GM12878 (cell line): Measurements from ENCODE around the gene C1orf185. TPM values are rescaled to one million over a fixed set of nuclear protein-coding genes. Genes with fewer than 3 reads are reported as not detected.

Experiments
- ATAC-seq: fragments of 200-7000 bp; cut with Tn5 transposase; 3 replicates; pipeline ENCODE4 v1.9.1; 2020; ENCODE audit warnings: mild to moderate bottlenecking, moderate library complexity
- BruUV-seq: library from RNA; stranded (reverse); fragments of 400-500 nt; replicated peaks from 2 replicates; lab custom pipeline; 2021; lab: Mats Ljungman, UMichigan
- CTCF ChIA-PET: fragments of 300-600 bp; sonication (Branson Sonifier 250); formaldehyde crosslinking; extraction: SDS; loops from one replicate; lab custom pipeline; 2021; ENCODE audit warnings: inconsistent platforms; lab: Yijun Ruan, JAX
- POLR2A ChIA-PET: fragments of 350-600 bp; formaldehyde crosslinking; extraction: SDS; loops from one replicate; lab custom pipeline; 2021; ENCODE audit warnings: inconsistent platforms; lab: Charles Lee
- RAD21 ChIA-PET: fragments of 300-600 bp; sonication (Branson Sonifier 250); formaldehyde crosslinking; loops from one replicate; lab custom pipeline; 2023; ENCODE audit warnings: antibody characterized with exemption; ENCODE audit not compliant: unreplicated experiment; lab: Charles Lee
- SMC1A ChIA-PET: fragments of 300-600 bp; sonication (Branson Sonifier 250); formaldehyde crosslinking; loops from one replicate; lab custom pipeline; 2023; ENCODE audit not compliant: unreplicated experiment, uncharacterized antibody; lab: Charles Lee
- DNase-seq: peaks from one replicate; pipeline ENCODE4 v3.0.0-alpha.2; 2011; ENCODE audit warnings: low read depth, low spot score
- FAIRE-seq: peaks from 3 replicates; lab custom pipeline; 2011; peaks lifted over from hg19 to GRCh38; lab: Jason Lieb, UNC
- H2AFZ ChIP-seq: 2 replicates; pipeline ENCODE4 v1.6.0; 2011; ENCODE audit warnings: low read depth, low read length, control low read depth; ENCODE audit not compliant: control insufficient read depth
- H3K27ac ChIP-seq: 2 replicates; pipeline ENCODE4 v1.5.1; 2011; ENCODE audit warnings: control low read depth; ENCODE audit not compliant: control insufficient read depth, insufficient read depth
- H3K27me3 ChIP-seq, 2 experiments: replicated peaks in 1 of 2; 2 replicates each; pipeline versions ENCODE4 v1.6.0 to v1.6.1; 2011; ENCODE audit warnings: low read length in 1 of 2; ENCODE audit not compliant: control insufficient read depth in 2 of 2, insufficient read depth in 2 of 2
- H3K36me3 ChIP-seq, 2 experiments: 2 replicates each; pipeline ENCODE4 v1.5.1; 2011; ENCODE audit warnings: low read length in 1 of 2; ENCODE audit not compliant: control insufficient read depth in 2 of 2, insufficient read depth in 2 of 2
- H3K4me1 ChIP-seq: 2 replicates; pipeline ENCODE4 v1.6.1; 2011; ENCODE audit warnings: mild to moderate bottlenecking, low read length, moderate library complexity, mixed read lengths; ENCODE audit not compliant: control insufficient read depth, insufficient read depth
- H3K4me2 ChIP-seq: 2 replicates; pipeline ENCODE4 v1.6.0; 2011; ENCODE audit warnings: control low read depth; ENCODE audit not compliant: control insufficient read depth, insufficient read depth
- H3K4me3 ChIP-seq: fragments of 200-600 bp; sonication (generic); 2 replicates; pipeline ENCODE4 v1.5.1; 2016
- H3K79me2 ChIP-seq: 2 replicates; pipeline ENCODE4 v1.6.0; 2011; ENCODE audit warnings: low read length; ENCODE audit not compliant: control insufficient read depth, insufficient read depth
- H3K9ac ChIP-seq: 2 replicates; pipeline ENCODE4 v1.8.0; 2011; ENCODE audit warnings: low read length, control low read depth, mixed read lengths; ENCODE audit not compliant: control insufficient read depth, insufficient read depth
- H3K9me3 ChIP-seq: replicated peaks from 3 replicates; pipeline ENCODE4 v1.5.1; 2011; ENCODE audit warnings: mild to moderate bottlenecking, low read length; ENCODE audit not compliant: control insufficient read depth, insufficient read depth
- H4K20me1 ChIP-seq: 2 replicates; pipeline ENCODE4 v1.6.0; 2011; ENCODE audit not compliant: control insufficient read depth, insufficient read depth
- CUX1 ChIP-seq: IDR thresholded peaks from 2 replicates; pipeline ENCODE4 v1.6.1; 2012; ENCODE audit warnings: improper control_type of control experiment, low read depth, low read length; ENCODE audit not compliant: insufficient replicate concordance
- IRF3 ChIP-seq: fragments of 450-650 bp; IDR thresholded peaks from 2 replicates; pipeline ENCODE4 v1.6.1; 2014; ENCODE audit warnings: mild to moderate bottlenecking
- JUND ChIP-seq: IDR thresholded peaks from 2 replicates; pipeline ENCODE4 v1.6.1; 2012; ENCODE audit warnings: low read depth, mild to moderate bottlenecking, low read length, improper control_type of control experiment, moderate library complexity
- RB1 ChIP-seq: fragments of 450-650 bp; formaldehyde crosslinking; IDR thresholded peaks from 2 replicates; pipeline ENCODE4 v1.6.1; 2017; ENCODE audit warnings: mild to moderate bottlenecking, borderline replicate concordance
- SP1 ChIP-seq: IDR thresholded peaks from one replicate; pipeline ENCODE4 v1.6.1; 2011; ENCODE audit warnings: low read depth, low read length
- ZNF687 ChIP-seq: fragments of 450-650 bp; IDR thresholded peaks from 2 replicates; pipeline ENCODE4 v1.6.1; 2017; ENCODE audit warnings: mild to moderate bottlenecking, moderate library complexity
- WGBS: methylation state at CpG from one replicate; pipeline ENCODE4 v1.1.6; 2016; ENCODE audit warnings: low lambda C conversion rate; ENCODE audit not compliant: insufficient replicate concordance, insufficient coverage; ENCODE audit errors: missing lambda C conversion rate; 5-methylcytosine and 5-hydroxymethylcytosine counted together
- in situ Hi-C: fragments of 300-500 bp; cut with MboI; formaldehyde crosslinking; loops from 9 replicates; pipeline ENCODE4 v1.14.3; 2018; ENCODE audit warnings: mixed read lengths
- intact Hi-C: fragments of 100-400 bp; cut with micrococcal nuclease; formaldehyde crosslinking; loops from one replicate; pipeline ENCODE4 v1.14.2; 2022; ENCODE audit not compliant: unreplicated experiment
- polyA plus RNA-seq, 11 experiments: library from polyadenylated mRNA; depleted of rRNA in 4 of 11; unstranded in 6 of 11; stranded (reverse) in 5 of 11; fragments of >200 nt; fragmentation: Nextera tagmentation in 4 of 11; fragmentation: Illumina TruSeq in 1 of 11; extraction: Ambion mirVana in 4 of 11; extraction: Trizol in 1 of 11; gene quantifications; 1 replicate in 1 of 11; 2 replicates in 10 of 11; pipeline versions ENCODE4 v1.2.1 to v1.2.3, GENCODE V29; 2011 to 2016; ENCODE audit warnings: inconsistent platforms in 2 of 11, missing spikeins in 2 of 11, low read depth in 1 of 11
- total RNA-seq, 4 experiments: library from RNA; depleted of rRNA in 3 of 4; stranded (reverse); fragments of >200 nt in 3 of 4; fragmentation: Illumina TruSeq in 1 of 4; extraction: Trizol in 1 of 4; gene quantifications; 2 replicates each; pipeline versions ENCODE4 v1.2.1 to v1.2.3, GENCODE V29; 2013 to 2021
- TF ChIP-seq, protein P1 (sequence below): fragments of 450-650 bp; formaldehyde crosslinking; IDR thresholded peaks from 2 replicates; pipeline ENCODE4 v1.5.0; 2022; ENCODE audit warnings: mild to moderate bottlenecking, missing genetic modification characterization
- TF ChIP-seq, protein P2 (sequence below): IDR thresholded peaks from 2 replicates; pipeline ENCODE4 v1.6.1; 2012; ENCODE audit warnings: low read depth, low read length, improper control_type of control experiment

The C1orf185 gene
- total and polyA plus RNA-seq, 10 of the 15 experiments (the other 5 are each of a cell fraction or from before 2014, with no cell fraction given), result 0.40 TPM; not detected in 9

DNA sequence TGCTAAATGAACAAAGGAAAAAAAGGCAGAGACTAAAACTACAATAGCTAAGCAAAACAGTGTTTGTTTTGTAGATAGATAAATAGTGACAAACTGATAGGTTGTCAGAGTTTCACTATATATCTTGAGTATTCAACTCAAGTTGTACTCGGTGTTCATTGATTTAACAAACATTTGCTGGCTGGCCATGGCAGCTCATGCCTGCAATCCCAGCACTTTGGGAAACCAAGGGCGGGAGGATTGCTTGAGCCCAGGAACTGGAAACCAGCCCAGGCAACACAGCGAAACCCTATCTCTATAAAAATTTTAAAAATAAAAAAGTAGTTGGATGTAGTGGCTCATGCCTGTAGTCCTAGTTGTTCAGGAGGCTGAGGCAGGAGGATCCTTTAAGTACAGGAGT, 17.3 kb downstream of the C1orf185 start:
- Histone ChIP-seq H3K36me3 (no peaks in the 10 kb centered on the region), H2AFZ (no peak overlapping the region), H3K27me3 (no peaks in the 10 kb centered on the region), H3K4me3 (no peak overlapping the region), H3K4me1 (no peaks in the 10 kb centered on the region), H3K9me3 (no peaks in the 10 kb centered on the region), H3K4me2 (no peak overlapping the region), H3K79me2 (no peaks in the 10 kb centered on the region), H3K27ac (no peak overlapping the region), H3K9ac (no peak overlapping the region), H4K20me1 (no peaks in the 10 kb centered on the region)
- ATAC-seq (no peak), DNase-seq (no peak), FAIRE-seq (no peak)
- WGBS, result 48% methylated on average over 3 of the region's 3 CpGs
- ChIA-PET POLR2A (interaction anchor here (0.6 kb wide), 1 partner anchor 20 kb away, joined by 3 read pairs; no protein-coding TSS in a partner anchor), CTCF (interaction anchor here (0.5 kb wide), 1 partner anchor 18 kb away, joined by 3 read pairs; no protein-coding TSS in a partner anchor), RAD21 (no interaction called here), SMC1A (interaction anchor here (1.0 kb wide), 1 partner anchor 70 kb away, joined by 3 read pairs; no protein-coding TSS in a partner anchor)
- in situ Hi-C loops (no loop called here), intact Hi-C loops (no loop called here)
- no TSS peak for BruUV-seq
- TF ChIP-seq CUX1, result no peak
- TF ChIP-seq ZNF687, result no peak
- TF ChIP-seq, protein P1, sequence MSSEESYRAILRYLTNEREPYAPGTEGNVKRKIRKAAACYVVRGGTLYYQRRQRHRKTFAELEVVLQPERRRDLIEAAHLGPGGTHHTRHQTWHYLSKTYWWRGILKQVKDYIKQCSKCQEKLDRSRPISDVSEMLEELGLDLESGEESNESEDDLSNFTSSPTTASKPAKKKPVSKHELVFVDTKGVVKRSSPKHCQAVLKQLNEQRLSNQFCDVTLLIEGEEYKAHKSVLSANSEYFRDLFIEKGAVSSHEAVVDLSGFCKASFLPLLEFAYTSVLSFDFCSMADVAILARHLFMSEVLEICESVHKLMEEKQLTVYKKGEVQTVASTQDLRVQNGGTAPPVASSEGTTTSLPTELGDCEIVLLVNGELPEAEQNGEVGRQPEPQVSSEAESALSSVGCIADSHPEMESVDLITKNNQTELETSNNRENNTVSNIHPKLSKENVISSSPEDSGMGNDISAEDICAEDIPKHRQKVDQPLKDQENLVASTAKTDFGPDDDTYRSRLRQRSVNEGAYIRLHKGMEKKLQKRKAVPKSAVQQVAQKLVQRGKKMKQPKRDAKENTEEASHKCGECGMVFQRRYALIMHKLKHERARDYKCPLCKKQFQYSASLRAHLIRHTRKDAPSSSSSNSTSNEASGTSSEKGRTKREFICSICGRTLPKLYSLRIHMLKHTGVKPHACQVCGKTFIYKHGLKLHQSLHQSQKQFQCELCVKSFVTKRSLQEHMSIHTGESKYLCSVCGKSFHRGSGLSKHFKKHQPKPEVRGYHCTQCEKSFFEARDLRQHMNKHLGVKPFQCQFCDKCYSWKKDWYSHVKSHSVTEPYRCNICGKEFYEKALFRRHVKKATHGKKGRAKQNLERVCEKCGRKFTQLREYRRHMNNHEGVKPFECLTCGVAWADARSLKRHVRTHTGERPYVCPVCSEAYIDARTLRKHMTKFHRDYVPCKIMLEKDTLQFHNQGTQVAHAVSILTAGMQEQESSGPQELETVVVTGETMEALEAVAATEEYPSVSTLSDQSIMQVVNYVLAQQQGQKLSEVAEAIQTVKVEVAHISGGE (CRISPR knock-in tag), result no peak
- no peak for TF ChIP-seq JUND
- TF ChIP-seq RB1, result no peak
- no peak for TF ChIP-seq IRF3
- TF ChIP-seq SP1, result no peak
- TF ChIP-seq, protein P2, sequence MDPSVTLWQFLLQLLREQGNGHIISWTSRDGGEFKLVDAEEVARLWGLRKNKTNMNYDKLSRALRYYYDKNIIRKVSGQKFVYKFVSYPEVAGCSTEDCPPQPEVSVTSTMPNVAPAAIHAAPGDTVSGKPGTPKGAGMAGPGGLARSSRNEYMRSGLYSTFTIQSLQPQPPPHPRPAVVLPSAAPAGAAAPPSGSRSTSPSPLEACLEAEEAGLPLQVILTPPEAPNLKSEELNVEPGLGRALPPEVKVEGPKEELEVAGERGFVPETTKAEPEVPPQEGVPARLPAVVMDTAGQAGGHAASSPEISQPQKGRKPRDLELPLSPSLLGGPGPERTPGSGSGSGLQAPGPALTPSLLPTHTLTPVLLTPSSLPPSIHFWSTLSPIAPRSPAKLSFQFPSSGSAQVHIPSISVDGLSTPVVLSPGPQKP, result no peak
